ENCODE data around the gene SMIM21.

The SMIM21 gene

GRCh38 chr18:75427603-75428002, at the start of gene SMIM21:
SMIM21 (minus strand) TSS chr18:75427703; CDS start chr18:75427563, 140 bp downstream.
- Histone ChIP-seq H3K27me3 (peaks cover 0 to 3% of the 10 kb centered on the region in 2 donors), H3K36me3 (no peaks in the 10 kb centered on the region), H3K4me3 (no peak within 1 kb of the TSS), H3K27ac (no peak within 1 kb of the TSS), H3K9me3 (no peaks in the 10 kb centered on the region), H3K4me1 (no peaks in the 10 kb centered on the region)
- no peak for DNase-seq
- intact Hi-C loops (cut with DNase I; ENCODE audit: low total_unique reads) = no loop called here
- TF ChIP-seq CTCF (IDR thresholded peaks at IDR 0.05) = no peak

- H3K4me1 ChIP-seq = no peaks in the 10 kb centered on the region
- H3K27ac ChIP-seq = no peak overlapping the region
- no peak for DNase-seq
- TF ChIP-seq CTCF (IDR thresholded peaks at IDR 0.05) = no peak
- intact Hi-C loops (cut with DNase I; ENCODE audit: low total_unique reads) = no loop called here
- no peaks in the 10 kb centered on the region for H3K9me3 ChIP-seq
- H3K27me3 ChIP-seq = no peaks in the 10 kb centered on the region
- H3K36me3 ChIP-seq = no peaks in the 10 kb centered on the region
- no peak overlapping the region for H3K4me3 ChIP-seq
These were observed 47.7 kb upstream of the SMIM21 start for GRCh38 chr18:75475228-75475627.

- intact Hi-C loops (cut with DNase I; ENCODE audit: low total_unique reads) = no loop called here
- no peaks in the 10 kb centered on the region for H3K36me3 ChIP-seq
These were observed 46.8 kb upstream of the SMIM21 start for GRCh38 chr18:75474332-75474731.

GRCh38 chr18:75473316-75473715, 45.8 kb upstream of the SMIM21 start:
- no peak overlapping the region for H3K4me3 ChIP-seq
- no peak for TF ChIP-seq CTCF (IDR thresholded peaks at IDR 0.05)
- no peak overlapping the region for H3K27ac ChIP-seq
- DNase-seq = no peak
- H3K4me1 ChIP-seq = no peaks in the 10 kb centered on the region
- H3K9me3 ChIP-seq = no peaks in the 10 kb centered on the region
- H3K27me3 ChIP-seq = no peaks in the 10 kb centered on the region
- intact Hi-C loops (cut with DNase I; ENCODE audit: low total_unique reads) = no loop called here
- no peaks in the 10 kb centered on the region for H3K36me3 ChIP-seq

More at GRCh38 chr18:75474332-75474731, 46.8 kb upstream of the SMIM21 start:
- TF ChIP-seq CTCF (IDR thresholded peaks at IDR 0.05) = no peak
- Histone ChIP-seq H3K9me3 (no peaks in the 10 kb centered on the region), H3K4me3 (no peak overlapping the region), H3K4me1 (no peaks in the 10 kb centered on the region), H3K27me3 (no peaks in the 10 kb centered on the region), H3K27ac (no peak overlapping the region)
- DNase-seq = no peak

- Histone ChIP-seq H3K9me3 (no peaks in the 10 kb centered on the region), H3K36me3 (no peaks in the 10 kb centered on the region), H3K4me1 (no peaks in the 10 kb centered on the region), H3K27ac (no peak overlapping the region), H3K27me3 (no peaks in the 10 kb centered on the region), H3K4me3 (no peak overlapping the region)
- TF ChIP-seq CTCF (IDR thresholded peaks at IDR 0.05) = no peak
- DNase-seq = no peak
- intact Hi-C loops (cut with DNase I; ENCODE audit: low total_unique reads) = no loop called here
These were observed 45.4 kb upstream of the SMIM21 start for GRCh38 chr18:75472906-75473305.

GRCh38 chr18:75472396-75472795, 44.9 kb upstream of the SMIM21 start:
- H3K4me1 ChIP-seq = no peaks in the 10 kb centered on the region
- no peaks in the 10 kb centered on the region for H3K36me3 ChIP-seq
- no peaks in the 10 kb centered on the region for H3K27me3 ChIP-seq
- no peaks in the 10 kb centered on the region for H3K9me3 ChIP-seq
- intact Hi-C loops (cut with DNase I; ENCODE audit: low total_unique reads) = no loop called here
- DNase-seq = no peak
- no peak for TF ChIP-seq CTCF (IDR thresholded peaks at IDR 0.05)
- no peak overlapping the region for H3K4me3 ChIP-seq
- H3K27ac ChIP-seq = no peak overlapping the region
